Sigmoid colon (tissue), 7 donors: ENCODE data around the gene SLC18B1. TPM values are rescaled to one million over a fixed set of nuclear protein-coding genes. Genes with fewer than 3 reads are reported as not detected.

ENCODE experiments used
- DNase-seq: peaks from one replicate; pipeline ENCODE4 v3.0.0-alpha.2; 2019
- H3K27ac ChIP-seq, 4 donors: fragments of 200-600 bp; sonication (generic); one replicate each; pipeline ENCODE4 v1.5.1; 2016 to 2019; ENCODE audit warnings: mild to moderate bottlenecking in 1 of 4
- H3K27me3 ChIP-seq, 3 donors: fragments of 200-600 bp; sonication (generic); one replicate each; pipeline ENCODE4 v1.5.1; 2019; ENCODE audit warnings: mild to moderate bottlenecking in 1 of 3
- H3K36me3 ChIP-seq, 4 donors: fragments of 200-600 bp; sonication (generic); one replicate each; pipeline ENCODE4 v1.5.1; 2016 to 2019
- H3K4me1 ChIP-seq, 4 donors: fragments of 200-600 bp; sonication (generic); one replicate each; pipeline ENCODE4 v1.5.1; 2017 to 2019
- H3K4me3 ChIP-seq, 4 donors: fragments of 200-600 bp; sonication (generic); one replicate each; pipeline ENCODE4 v1.5.1; 2017 to 2019; ENCODE audit warnings: mild to moderate bottlenecking in 2 of 4, moderate library complexity in 1 of 4
- H3K9me3 ChIP-seq, 4 donors: fragments of 200-600 bp in 3 of 4; sonication (generic) in 3 of 4; one replicate each; pipeline versions ENCODE4 v1.5.1 to v1.6.1; 2013 to 2019
- EP300 ChIP-seq, 4 donors: sonication (generic); formaldehyde crosslinking; IDR thresholded peaks; one replicate each; pipeline ENCODE4 v1.6.1; 2017; ENCODE audit warnings: antibody characterized with exemption in 4 of 4
- POLR2A ChIP-seq, 2 donors: fragments of 450-650 bp; IDR thresholded peaks; one replicate each; pipeline ENCODE4 v1.6.1; 2016; ENCODE audit warnings: antibody characterized with exemption in 2 of 2, mild to moderate bottlenecking in 2 of 2, moderate library complexity in 2 of 2
- POLR2AphosphoS5 ChIP-seq, 4 donors: sonication (generic); formaldehyde crosslinking; IDR thresholded peaks; one replicate each; pipeline ENCODE4 v1.6.1; 2017; ENCODE audit warnings: antibody characterized with exemption in 4 of 4
- WGBS, 2 donors: extraction: QIAGEN DNeasy Blood & Tissue Kit; methylation state at CpG; one replicate each; pipeline ENCODE4 v1.1.7; 2013; 5-methylcytosine and 5-hydroxymethylcytosine counted together
- intact Hi-C: fragments of 100-400 bp; cut with DNase I; formaldehyde crosslinking; loops from one replicate; pipeline ENCODE4 v1.15.1; 2023
- polyA plus RNA-seq, 3 donors: library from polyadenylated mRNA; stranded (reverse); fragments of 200-250 nt; gene quantifications; one replicate each; pipeline ENCODE4 v1.2.3, GENCODE V29; 2013
- total RNA-seq, 4 donors: library from RNA; depleted of rRNA; stranded (reverse); fragments of >200 nt; gene quantifications; one replicate each; pipeline ENCODE4 v1.1.0, GENCODE V29; 2016
- TF ChIP-seq, protein P1 (sequence below), 4 experiments: fragments of 450-650 bp in 3 of 4; fragments of 200-600 bp in 1 of 4; IDR thresholded peaks; one replicate each; pipeline ENCODE4 v1.5.1; 2016 to 2019; ENCODE audit warnings: antibody characterized with exemption in 4 of 4, mild to moderate bottlenecking in 3 of 4, moderate library complexity in 2 of 4
- donor health status: healthy with polysubstance abuse.
- donor health status: Bipolar disorder and iron deficiency.
- donor health status: healthy.

SLC18B1 gene
- total and polyA plus RNA-seq, 7 donors = 3.0 to 9.1 (median 7.8) TPM

- Histone ChIP-seq H3K36me3 (peaks cover 0 to 2% (median under 1%) of the 10 kb centered on the region in 4 donors), H3K9me3 (no peaks in the 10 kb centered on the region)
These were observed 34.1 kb downstream of the SLC18B1 start for GRCh38 chr6:132764370-132764769.

DNA sequence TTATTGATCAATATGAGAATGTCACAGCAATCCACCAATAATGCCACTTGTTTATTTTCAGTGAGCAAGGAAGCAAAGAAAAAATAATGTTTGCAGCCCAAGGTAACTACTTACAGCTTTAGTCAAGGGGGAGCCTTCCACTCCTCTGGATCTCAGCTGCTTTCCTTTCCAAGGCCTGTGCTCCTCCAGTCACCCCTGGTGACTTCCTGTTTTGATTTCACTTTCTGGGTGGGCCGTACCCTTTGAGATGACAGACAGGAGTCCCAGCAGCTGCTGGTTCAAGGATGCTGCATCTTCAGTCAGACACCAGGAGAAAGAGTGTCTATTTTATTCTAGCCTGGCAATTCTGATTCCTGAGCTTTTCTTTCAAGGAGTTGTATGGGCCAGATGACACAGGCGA, 35.2 kb downstream of the SLC18B1 start:
- Histone ChIP-seq H3K4me1 (peaks cover 0 to 10% (median 3%) of the 10 kb centered on the region in 4 donors), H3K27ac (no peak overlapping the region), H3K36me3 (no peaks in the 10 kb centered on the region), H3K27me3 (no peaks in the 10 kb centered on the region), H3K9me3 (no peaks in the 10 kb centered on the region), H3K4me3 (no peak overlapping the region)
- no peak for TF ChIP-seq EP300 (IDR thresholded peaks at IDR 0.05)
- TF ChIP-seq, protein P1, sequence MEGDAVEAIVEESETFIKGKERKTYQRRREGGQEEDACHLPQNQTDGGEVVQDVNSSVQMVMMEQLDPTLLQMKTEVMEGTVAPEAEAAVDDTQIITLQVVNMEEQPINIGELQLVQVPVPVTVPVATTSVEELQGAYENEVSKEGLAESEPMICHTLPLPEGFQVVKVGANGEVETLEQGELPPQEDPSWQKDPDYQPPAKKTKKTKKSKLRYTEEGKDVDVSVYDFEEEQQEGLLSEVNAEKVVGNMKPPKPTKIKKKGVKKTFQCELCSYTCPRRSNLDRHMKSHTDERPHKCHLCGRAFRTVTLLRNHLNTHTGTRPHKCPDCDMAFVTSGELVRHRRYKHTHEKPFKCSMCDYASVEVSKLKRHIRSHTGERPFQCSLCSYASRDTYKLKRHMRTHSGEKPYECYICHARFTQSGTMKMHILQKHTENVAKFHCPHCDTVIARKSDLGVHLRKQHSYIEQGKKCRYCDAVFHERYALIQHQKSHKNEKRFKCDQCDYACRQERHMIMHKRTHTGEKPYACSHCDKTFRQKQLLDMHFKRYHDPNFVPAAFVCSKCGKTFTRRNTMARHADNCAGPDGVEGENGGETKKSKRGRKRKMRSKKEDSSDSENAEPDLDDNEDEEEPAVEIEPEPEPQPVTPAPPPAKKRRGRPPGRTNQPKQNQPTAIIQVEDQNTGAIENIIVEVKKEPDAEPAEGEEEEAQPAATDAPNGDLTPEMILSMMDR (IDR thresholded peaks at IDR 0.05) = no peak
- TF ChIP-seq POLR2AphosphoS5 (IDR thresholded peaks at IDR 0.05) = no peak
- DNase-seq = no peak
- 39 to 80% methylated on average over 2 of the region's 2 CpGs for WGBS, 2 donors
- intact Hi-C loops = no loop called here

More at GRCh38 chr6:132764370-132764769, 34.1 kb downstream of the SLC18B1 start:
- no peak for DNase-seq
- no peak overlapping the region for H3K4me3 ChIP-seq
- H3K27ac ChIP-seq = no peak overlapping the region
- no peak for TF ChIP-seq POLR2AphosphoS5 (IDR thresholded peaks at IDR 0.05)
- TF ChIP-seq POLR2A (IDR thresholded peaks at IDR 0.05) = no peak
- TF ChIP-seq, protein P1 (IDR thresholded peaks at IDR 0.05) = no peak
- no peak for TF ChIP-seq EP300 (IDR thresholded peaks at IDR 0.05)
- no peaks in the 10 kb centered on the region for H3K27me3 ChIP-seq
- intact Hi-C loops = no loop called here
- peaks cover 0 to 10% (median 3%) of the 10 kb centered on the region in 4 donors for H3K4me1 ChIP-seq

GRCh38 chr6:132760256-132760655, 38.2 kb downstream of the SLC18B1 start:
- DNase-seq = no peak
- H3K9me3 ChIP-seq = no peaks in the 10 kb centered on the region
- H3K36me3 ChIP-seq = no peaks in the 10 kb centered on the region
- intact Hi-C loops = no loop called here
- H3K4me3 ChIP-seq = no peak overlapping the region
- 90 to 93% methylated on average over 3 of the region's 3 CpGs for WGBS, 2 donors
- H3K4me1 ChIP-seq = peaks cover 0 to 10% (median 3%) of the 10 kb centered on the region in 4 donors
- no peaks in the 10 kb centered on the region for H3K27me3 ChIP-seq
- H3K27ac ChIP-seq = no peak overlapping the region
- TF ChIP-seq, protein P1 (IDR thresholded peaks at IDR 0.05) = no peak
- TF ChIP-seq POLR2A (IDR thresholded peaks at IDR 0.05) = no peak
- TF ChIP-seq EP300 (IDR thresholded peaks at IDR 0.05) = no peak
- no peak for TF ChIP-seq POLR2AphosphoS5 (IDR thresholded peaks at IDR 0.05)

GRCh38 chr6:132758689-132759088, 39.7 kb downstream of the SLC18B1 start:
- H3K4me1 ChIP-seq = peaks cover 0 to under 1% (median 0%) of the 10 kb centered on the region in 4 donors
- H3K27me3 ChIP-seq = no peaks in the 10 kb centered on the region
- 94 to 95% methylated on average over 2 of the region's 2 CpGs for WGBS, 2 donors
- DNase-seq = no peak
- intact Hi-C loops = no loop called here
- H3K9me3 ChIP-seq = no peaks in the 10 kb centered on the region
- H3K27ac ChIP-seq = no peak overlapping the region
- H3K4me3 ChIP-seq = no peak overlapping the region
- no peaks in the 10 kb centered on the region for H3K36me3 ChIP-seq
- TF ChIP-seq EP300 (IDR thresholded peaks at IDR 0.05) (no peak), POLR2A (IDR thresholded peaks at IDR 0.05) (no peak), POLR2AphosphoS5 (IDR thresholded peaks at IDR 0.05) (no peak)
- TF ChIP-seq, protein P1 (IDR thresholded peaks at IDR 0.05) = no peak

DNA sequence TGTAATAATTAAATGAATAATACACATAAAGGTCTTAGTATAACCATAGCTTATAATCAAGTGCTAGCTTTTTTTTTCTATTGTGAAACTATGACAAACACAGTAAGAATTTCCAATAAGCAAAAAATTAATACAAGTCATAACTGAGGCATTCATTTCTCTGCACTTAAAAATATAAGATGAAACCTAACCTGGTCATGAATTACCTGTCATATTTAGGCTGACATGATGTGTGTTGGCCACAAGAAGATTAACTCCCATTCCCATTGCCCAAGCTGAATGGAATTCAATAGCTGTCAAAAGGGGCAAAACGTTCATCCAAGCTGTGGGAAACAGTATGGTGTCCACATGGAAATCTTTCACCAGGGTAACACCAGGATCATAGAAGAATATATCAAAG, 46.2 kb downstream of the SLC18B1 start:
- Histone ChIP-seq H3K4me3 (no peak overlapping the region), H3K27me3 (no peaks in the 10 kb centered on the region), H3K9me3 (no peaks in the 10 kb centered on the region), H3K4me1 (no peaks in the 10 kb centered on the region), H3K36me3 (no peaks in the 10 kb centered on the region), H3K27ac (no peak overlapping the region)
- DNase-seq = no peak
- intact Hi-C loops = no loop called here
- no peak for TF ChIP-seq POLR2A (IDR thresholded peaks at IDR 0.05)
- TF ChIP-seq EP300 (IDR thresholded peaks at IDR 0.05) = no peak
- no peak for TF ChIP-seq POLR2AphosphoS5 (IDR thresholded peaks at IDR 0.05)
- TF ChIP-seq, protein P1 (IDR thresholded peaks at IDR 0.05) = no peak
- WGBS, 2 donors = 73 to 82% methylated on average over 1 of the region's 1 CpG
